ENCODE results near the gene DMRTB1.

Gene DMRTB1

DNA sequence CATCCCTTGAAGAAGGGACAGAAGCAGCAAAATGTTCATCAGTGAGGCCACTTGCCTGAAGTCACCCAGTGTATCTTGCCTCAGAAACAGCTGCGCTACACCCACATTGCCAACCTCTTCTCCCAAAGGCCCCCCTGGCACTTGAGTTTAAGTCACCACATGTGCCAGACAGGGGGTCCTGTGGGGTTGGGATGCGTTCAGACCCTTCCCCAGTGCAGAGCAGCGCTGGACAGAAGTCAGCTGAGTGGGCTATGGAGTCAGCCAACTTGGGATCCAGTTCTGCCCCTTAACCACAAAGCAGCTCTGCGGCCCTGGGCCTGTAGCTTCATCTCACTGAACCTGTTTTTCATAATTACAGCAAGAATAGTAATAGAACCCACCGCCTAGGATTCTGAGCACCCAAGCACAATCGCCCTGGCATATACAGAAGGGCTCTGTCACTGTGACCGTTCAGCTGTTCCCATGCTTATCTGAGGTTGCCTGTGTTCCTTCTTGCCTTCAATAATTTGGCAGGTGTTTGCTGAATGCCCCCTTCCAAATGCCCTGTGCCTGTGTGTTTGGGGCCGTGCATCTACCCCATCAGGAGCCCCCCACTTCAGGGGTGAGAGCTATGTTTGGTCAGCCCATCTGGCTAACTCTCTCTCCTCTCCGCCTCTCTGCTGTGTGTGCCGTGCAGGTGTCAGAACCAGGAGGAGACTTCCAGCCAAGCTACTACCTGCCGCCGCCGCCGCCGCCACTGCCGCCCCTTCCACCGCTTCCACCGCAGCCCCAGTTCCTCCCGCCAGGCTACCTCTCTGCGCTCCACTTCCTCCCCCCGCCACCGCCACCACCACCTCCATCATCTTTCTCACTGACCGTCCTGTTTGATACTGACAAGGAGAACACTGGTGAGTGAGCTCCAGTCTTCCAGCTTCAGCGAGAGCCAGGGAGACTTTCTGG is 5.0 kb downstream of the DMRTB1 start:
- DNase-seq (ENCODE audit: low spot score) = no peak

DNA sequence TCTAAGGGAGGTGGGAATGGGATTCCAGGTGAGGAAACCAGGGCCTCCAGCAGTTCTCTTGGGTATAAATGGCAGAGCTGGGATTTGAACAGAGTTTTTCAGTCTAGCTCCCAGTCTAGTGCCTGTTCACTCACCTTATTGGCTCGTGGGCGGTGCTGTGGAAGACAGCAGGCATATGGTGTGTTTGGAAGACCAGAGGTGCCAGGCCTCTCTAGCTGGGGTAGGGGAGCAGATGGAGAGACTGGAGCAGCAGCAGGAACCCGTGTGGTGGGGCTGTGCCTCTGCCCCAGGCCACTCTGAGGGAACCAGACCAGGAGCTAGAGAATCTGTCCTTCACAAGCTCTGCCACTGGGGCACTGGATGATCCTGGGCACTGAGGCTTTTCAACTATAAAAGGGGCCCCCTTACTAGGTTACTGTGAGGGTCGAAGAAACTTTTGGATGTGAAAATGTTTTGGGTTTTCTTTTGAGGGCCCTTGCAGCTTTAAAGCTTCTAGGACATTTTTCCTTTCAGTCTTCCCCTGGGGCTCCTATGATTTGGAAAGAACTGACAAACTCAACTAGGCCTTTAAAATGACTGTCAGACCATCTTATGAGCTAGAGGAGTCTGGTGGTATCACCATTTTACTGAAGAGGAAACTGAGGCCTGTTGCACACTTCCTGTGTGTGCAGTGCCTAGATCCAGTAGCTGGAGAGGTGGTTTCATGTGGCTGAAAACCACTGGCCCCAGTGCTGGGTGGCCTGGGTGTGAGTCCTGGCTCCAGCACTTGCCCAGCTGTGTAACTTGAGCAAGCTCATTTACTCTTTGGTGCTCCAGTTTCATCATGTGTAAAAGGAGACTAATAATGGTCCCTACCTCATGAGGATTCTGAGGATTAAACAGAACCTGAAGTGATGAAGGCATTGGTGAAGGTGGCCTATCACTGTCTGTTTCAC is 6.1 kb downstream of the DMRTB1 start:
- no peak for DNase-seq (ENCODE audit: low spot score)

DNA sequence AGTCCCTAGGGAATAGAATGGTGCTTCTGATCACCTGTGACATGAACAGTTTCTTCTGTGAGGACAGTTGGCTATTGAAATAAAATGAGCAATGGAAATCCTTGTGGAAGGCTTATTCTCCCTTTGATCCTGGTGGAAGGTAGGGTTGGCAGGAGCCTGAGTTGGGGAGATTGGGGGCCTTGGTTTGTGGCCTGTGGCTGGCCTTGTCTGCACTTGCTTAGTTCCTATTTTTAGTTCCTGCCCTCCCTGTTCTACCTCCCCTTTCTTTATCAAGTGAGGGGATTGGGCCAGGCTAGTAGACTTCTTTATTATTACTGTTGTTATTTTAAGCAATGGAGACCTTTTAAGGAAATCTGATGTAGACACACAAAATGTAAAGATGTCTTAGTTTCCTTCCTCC is 8.2 kb downstream of the DMRTB1 start:
- no peak for DNase-seq (ENCODE audit: low spot score)

DNA sequence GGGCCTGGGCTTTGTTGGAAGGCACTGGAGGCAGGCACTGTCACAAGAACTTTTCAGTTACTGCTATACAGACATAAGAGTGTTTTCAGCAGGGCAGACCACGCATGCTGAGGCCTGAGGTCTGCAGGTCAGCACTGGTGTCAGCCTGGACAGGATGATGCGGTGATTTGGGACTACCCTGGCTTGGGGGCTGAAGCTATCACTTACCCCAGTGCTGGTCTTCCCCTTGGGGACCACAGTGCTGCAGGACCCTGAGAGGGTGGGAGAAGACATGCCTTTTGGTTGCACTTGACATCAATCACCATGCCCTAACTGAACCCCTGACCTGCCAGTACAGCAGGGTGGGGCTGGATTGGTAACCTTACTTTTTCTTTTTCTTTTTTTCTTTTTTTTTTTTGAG is 9.2 kb downstream of the DMRTB1 start:
- no peak for DNase-seq (ENCODE audit: low spot score)

DNA sequence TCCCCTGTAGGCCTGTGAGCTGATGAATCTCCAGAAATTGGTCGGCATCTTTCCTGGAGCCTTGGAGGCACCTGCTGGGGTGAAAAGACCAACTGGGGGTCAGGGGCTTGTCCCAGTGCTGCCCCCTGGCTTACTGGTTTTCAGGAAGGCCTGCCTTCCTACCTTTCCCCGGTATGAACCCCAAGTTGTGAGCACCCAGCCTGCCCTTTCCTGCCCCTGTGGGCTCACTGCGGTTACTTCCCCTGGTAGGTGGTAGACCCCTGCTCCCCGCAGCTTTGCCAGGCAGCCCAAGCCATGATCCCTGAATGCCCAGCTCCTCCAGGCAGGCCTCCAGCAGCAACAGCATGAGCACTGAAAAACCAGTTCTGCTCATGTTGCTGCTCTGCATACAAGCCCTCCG is 10.2 kb downstream of the DMRTB1 start:
- DNase-seq (ENCODE audit: low spot score) = no peak

DNA sequence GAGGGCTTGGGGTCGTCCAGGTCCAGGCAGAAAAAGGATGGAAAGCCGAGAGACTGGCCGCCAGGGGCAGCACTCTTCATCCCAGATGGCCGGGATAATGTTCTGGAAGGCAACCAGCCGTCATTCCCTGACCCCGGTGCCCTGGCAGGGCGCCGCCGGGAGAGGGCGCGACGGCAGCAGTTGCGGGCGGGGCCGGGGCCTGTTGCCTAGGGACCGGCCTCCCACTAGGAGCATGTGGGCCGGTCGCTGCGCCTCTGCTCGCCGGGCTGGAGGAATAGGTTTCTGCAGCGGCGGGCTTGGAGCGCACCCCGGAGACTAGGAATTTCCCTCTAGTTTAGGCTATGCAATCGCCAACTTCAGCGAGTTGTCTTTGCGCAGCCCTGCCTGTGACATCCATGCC is 11.0 kb downstream of the DMRTB1 start:
- DNase-seq (ENCODE audit: low spot score) = no peak

DNA sequence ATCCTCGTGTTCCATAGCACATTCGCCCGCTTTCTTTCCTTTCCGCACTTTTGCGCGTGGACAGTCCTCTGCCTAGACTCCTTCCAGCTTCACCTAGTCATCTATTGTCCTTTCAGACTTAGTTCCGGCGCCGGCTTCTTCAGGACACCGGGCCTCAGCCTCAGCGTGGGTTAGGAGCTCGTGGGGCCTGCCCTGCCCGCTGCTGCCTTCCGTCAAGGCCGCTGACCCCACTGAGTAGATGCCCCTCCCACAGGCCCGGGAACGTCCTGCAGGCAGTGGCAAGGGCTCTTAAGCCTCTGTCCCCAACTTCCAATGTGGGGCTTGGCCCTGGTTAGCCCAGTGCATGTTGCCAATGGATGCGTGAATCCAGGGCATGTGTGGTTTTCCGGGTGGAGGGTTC is 11.4 kb downstream of the DMRTB1 start:
- DNase-seq (ENCODE audit: low spot score) = no peak

DNA sequence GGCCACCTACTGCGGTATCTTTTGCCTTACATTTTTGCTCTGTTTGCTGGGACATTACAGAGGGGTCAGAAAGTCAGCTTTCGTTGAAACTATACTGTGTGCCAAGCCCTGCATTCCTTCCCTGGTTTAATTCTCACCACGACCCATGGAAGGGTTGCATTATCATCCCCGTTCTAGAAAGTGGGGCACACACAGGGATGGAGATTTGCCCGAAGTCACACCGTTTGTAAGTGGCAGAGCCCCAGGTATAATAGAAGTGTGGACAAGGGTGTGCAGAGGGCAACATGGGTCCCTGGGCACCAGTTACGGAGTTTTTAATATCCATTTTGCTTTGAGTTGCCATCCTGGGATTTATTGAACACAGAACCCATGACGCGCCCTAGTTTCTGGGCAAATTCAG is 11.8 kb downstream of the DMRTB1 start:
- DNase-seq (ENCODE audit: low spot score) = no peak

DNA sequence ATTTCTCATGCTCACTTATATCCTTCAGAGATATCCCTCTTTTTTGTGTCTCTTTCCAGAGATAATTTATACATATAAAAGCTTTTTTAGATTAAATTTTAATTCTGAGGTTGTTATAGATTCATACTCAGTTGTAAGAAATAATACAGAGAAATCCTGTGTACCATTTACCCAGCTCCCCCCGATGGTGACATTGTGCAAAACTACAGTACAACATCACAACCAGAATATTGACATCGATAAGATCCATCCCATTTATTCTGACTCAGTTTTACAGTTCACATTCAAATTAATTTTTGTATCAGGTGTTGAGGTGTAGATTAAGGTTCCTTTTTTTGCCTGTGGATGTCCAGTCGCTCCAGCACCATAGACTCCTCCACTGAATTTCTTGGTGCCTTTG is 14.3 kb downstream of the DMRTB1 start:
- DNase-seq (ENCODE audit: low spot score) = no peak

DNA sequence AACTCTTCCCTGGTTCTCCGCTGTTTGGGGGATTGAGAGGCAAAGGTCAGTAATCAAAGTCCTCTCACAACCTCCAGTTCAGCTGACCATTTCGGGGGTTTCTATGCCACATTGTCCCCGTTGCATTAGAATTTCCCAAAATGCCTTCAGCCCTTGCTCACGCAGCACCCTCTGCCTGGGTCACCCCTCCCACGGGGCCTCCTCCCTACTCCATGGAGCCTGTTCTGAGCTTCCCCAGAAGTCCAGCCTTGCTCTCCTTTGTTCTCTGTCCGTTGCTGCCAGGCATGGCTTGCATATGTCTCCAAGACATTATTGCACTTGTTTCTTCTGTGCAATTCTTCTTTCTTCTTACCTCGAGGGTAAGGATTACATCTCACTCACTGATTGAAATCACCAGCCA is 16.5 kb downstream of the DMRTB1 start:
- DNase-seq (ENCODE audit: low spot score) = no peak

DNA sequence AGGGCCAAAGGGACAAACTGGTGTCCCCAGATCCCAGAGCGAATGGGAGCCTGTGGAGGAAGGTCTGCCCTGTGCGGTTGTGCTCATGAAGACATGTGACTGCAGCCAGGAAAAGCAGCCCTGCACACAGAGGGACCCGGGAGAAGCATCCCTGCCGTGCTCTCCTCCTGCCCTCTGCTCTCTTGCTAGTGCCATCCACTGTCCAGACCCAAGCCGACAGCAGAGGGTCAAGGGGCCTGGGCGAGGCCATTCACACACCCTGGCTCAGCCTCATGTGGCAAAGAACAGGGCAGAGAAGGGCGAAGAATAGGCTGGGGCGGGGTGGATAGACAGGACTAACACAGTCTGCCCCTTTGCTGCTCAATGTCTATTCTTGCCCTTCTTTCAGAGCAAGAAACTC is 17.4 kb downstream of the DMRTB1 start:
- DNase-seq (ENCODE audit: low spot score) = no peak

DNA sequence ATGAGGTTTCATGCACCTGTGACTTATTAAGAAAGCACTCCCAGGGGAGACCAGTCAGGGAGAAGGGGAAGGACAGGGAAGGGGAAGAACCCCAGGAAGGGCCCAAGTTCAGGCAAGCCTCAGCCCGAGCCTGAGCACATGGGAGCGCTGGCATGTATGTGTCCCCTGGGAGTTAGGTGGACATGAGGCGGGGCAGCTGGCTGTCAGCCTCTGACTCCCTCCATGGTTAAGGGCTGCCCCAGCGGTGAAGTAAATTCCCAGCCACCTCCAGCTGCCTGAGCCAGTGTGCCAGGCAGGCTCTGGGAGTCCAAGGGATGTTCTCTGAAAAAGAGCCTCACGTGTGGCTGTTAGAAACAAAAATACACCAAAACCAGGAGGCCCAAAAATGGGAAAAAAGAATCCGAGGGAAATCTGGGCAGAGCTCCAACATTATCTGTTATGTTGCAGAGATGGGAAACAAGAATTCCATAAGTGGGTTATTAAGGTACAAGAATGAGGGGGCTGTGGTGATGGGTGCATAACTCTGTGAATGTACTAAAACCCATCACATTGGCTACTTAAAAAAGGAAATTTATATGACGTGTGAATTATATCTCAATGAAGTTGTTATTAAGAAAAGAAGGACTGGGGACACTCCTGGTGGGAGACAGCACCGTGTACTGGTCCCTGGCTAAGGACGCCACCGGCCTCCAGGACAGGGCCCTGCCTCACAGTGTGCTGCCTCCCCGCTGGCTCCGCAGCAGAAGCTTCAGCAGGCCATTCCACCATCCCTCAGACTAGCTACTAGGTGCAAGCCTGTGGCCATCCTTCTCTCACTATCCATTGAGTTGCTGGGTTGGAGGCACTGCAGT is 18.7 kb downstream of the DMRTB1 start:
- DNase-seq (ENCODE audit: low spot score) = no peak

DNA sequence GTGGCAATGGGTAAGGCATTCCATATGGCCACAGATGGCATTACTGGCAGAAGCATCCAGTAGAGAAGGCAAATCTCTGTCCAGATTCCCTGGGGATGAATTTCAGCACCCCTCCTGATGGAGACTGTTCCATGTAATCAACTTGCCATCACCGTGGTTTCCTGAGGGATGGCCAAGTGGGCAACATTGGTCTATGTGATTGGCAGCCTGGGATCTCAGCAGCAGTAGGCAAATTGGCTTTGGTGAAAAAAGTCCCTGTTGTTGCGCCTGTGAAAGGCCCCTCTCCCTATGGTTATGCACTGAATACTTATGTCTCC is 19.3 kb downstream of the DMRTB1 start:
- DNase-seq (ENCODE audit: low spot score) = no peak

DNA sequence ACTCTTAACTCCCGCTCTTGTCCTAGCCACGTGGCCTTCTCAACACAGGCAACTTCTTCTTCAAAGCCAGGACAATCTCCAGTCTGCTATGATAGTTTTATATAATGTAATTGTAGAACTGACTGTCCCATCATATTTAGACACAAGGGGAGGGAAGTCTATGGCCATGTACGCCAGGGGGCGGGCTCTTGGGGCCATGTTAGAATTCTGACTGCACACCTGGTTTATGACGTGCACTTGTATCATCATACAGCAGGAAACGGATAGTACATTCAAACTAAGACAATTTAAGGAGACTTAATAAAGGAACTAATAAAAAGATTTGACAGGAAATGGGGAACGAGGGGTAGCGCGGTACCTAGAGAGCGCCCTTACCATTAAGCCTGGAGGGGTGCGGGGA is 21.5 kb downstream of the DMRTB1 start:
- DNase-seq (ENCODE audit: low spot score) = no peak

DNA sequence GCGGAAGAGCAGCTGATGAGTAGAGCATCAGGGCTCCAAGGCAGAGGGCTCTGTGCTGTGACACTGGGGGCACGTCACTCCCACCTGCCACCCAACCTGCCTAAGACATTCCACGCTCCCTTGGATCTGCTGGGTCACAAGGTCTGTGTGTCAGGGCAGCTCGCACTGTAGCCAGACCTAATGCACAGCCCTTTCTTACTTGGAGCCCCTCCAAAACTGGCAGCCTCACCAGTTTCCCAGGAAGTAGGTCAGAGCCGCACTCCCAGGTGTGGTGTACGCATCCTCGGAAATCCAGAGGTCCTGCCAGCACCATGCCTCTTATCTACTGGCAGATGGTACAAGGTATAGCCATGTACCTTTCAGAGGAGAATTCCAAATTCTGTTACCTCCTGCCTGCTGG is 22.3 kb downstream of the DMRTB1 start:
- no peak for DNase-seq (ENCODE audit: low spot score)

DNA sequence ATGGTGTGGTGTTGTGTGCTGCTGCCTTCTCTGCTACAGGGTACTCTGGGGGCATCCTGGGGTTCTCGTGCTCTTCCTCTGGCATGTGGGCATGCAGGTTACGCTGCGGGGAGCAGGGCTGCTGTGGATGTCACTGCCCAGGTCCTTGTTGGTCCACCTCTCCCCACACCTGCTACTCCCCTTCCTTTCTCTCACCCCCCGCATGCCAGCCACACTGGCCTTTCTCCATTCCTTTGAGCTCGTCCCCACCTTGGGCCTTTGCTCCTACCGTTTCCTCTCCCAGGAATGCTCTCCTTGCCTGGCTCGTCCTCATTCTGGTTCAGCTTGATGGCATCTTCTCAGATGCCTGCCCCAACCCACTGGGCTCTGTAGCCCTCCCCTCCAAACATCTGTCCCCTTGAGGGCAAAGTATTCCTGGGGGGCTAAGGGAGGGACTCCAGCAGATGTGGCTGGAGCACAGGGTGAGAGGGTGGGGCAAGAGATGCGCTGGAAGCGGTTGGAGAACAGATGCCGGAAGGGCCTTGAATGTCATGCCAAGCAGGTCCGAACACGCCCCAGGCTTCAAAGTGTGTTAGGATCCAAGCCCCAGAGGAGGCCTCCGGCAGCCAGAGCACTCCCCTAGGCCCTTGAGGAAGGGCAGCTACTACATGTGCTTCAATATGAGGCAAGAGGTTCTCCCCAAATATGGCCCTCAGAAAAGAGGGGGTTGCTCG is 23.4 kb downstream of the DMRTB1 start:
- DNase-seq (ENCODE audit: low spot score) = no peak

DNA sequence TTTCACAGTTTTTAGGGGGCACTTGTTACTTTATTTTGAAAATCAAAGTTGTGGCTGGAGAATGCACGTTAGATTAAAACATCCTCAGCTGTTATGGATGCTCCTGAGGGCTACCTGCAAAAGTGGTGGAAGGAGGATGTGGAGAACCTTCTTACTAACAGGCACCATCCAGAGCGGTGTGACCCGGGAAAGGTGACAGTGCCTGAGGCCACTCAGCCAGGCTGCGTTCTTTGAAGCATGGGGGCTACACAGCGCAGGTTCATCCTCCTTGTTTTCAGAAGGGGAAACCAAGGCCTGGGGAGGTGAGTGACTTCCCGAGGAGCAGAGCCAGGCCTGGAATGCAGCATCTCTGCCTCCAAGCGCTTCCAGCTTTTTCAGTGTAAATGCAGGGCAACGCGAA is 24.0 kb downstream of the DMRTB1 start:
- no peak for DNase-seq (ENCODE audit: low spot score)

DNA sequence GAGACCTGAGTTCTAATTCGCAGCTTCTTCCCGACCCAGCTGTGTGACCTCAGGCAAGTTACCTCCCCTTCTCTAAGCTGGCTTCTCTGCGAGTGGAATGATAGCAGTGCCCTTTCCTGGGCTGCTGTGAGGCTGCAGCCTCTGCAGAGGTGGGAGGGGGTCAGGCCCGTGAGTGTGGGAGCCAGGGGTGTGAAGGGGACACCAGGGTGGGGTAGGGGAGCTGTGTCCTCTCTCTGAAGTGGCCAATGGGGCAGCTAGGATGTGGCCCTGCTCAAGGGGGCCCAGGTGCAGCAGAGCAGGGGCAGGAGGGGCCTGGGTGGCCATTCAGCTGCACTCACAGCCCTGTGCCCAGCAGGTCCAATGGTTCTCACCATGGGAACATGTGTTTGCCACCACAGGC is 24.5 kb downstream of the DMRTB1 start:
- DNase-seq (ENCODE audit: low spot score) = no peak

DNA sequence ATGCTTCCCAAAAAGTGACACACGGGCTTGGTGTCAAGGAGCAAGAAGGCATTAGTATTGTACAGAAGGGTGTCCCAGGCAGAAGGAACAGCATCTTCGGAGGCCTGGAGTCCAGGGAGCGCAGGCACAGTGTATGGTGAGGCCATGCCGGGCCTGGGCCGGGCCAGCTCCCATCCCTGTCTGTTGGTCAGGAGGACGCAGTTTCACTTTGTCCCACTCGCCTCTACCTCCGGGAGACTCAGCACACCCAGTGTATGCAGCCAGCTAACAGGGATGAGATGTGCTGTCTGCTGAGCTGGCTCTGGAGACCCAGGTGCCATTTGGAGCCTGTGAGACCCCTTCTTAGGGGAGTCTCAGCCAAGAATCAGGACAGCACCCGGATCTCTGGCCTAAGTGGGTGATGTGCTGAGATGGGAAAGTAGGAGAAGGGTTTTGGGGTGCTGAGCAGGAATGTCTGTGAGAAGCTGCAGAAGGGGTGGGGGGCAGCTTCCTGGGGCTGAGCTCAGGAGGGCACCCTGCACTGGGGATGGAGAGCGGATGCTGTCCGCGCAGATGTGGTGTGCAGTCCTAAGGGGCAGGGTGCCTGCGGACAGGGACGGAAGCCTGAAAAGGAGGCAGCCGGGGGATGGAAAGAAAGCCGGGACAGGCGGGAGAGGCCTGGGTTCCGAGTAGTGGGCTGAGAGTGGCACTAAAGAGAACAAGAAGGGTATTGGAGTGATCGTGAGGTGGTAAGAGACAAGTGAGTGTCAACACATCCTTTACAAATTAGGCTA is 25.7 kb downstream of the DMRTB1 start:
- no peak for DNase-seq (ENCODE audit: low spot score)

DNA sequence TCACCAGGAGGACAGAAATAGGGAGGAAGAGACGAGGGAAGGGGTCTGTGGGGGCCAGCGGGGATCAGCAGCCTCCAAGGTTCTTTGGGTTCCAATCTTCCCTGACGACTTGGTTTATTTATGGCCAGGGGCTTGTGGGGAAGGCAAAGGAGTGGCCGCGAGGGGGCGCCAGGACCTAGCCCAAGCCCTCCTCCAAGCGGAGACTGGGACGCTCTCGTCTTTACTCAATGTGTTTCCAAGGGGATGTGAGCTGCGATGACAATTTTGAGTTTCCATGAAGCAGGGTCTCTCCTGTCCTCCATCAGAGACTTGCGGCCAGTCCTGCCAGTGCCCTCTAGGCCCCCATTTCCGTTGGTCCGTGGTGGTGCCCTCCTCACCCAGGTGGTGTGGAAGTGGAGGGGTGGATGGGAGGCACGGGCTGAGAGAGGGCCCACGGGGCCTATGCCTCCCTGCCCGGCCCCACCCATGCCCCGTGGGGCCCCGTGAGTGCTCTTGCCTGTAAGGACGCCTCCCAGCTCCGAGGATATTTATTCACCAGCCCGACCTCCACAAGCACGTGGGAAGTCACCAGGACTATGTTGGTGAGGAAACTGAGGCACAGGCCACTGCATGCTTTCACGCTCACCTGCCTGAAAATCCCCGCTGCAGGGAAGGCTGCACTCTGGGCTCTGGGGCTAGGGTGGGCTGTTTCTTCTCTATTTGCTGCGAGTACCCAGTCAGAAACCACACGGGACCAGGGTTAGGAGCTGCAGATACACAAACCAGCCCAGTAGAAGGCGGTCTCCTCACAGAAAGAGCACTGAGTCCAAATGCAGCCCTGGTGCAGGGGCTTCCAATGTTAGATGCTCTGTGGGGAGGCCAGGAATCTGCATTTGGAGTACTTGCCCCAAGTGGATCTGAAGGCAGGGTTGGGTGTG is 26.5 kb downstream of the DMRTB1 start:
- peak; percentile 64 for DNase-seq (ENCODE audit: low spot score)
